ENCODE results near the gene TOX2.

- TF ChIP-seq POLR2AphosphoS5 (IDR thresholded peaks at IDR 0.05; ENCODE audit: low read depth, low read length) (no peak), CTCF (IDR thresholded peaks at IDR 0.05) (no peak), REST (IDR thresholded peaks at IDR 0.05; ENCODE audit: insufficient read depth in 1 of 2, low read depth in 2 of 2, low read length in 1 of 2) (no peak), SIN3A (IDR thresholded peaks at IDR 0.05; ENCODE audit: borderline replicate concordance, insufficient read depth, low read depth, low read length) (no peak)
These were observed 47.2 kb downstream of the TOX2 start for GRCh38 chr20:43961541-43962471.

Measured in Panc1 (cell line).